K562 (cell line): ENCODE data around the gene GIGYF1. TPM values are rescaled to one million over a fixed set of nuclear protein-coding genes. Genes with fewer than 3 reads are reported as not detected.

Experiments used
- AFF1 ChIP-seq, 2 experiments: fragments of 450-650 bp; IDR thresholded peaks; 2 replicates each; pipeline ENCODE4 v1.6.1; 2018; ENCODE audit warnings: mild to moderate bottlenecking in 2 of 2, low read depth in 1 of 2; ENCODE audit not compliant: partially characterized antibody in 2 of 2
- ATF1 ChIP-seq, 2 experiments: fragments of 450-650 bp in 1 of 2; IDR thresholded peaks; 2 replicates each; pipeline ENCODE4 v1.6.1; 2016; ENCODE audit warnings: missing compliant biosample characterization in 1 of 2, missing genetic modification characterization in 1 of 2
- BDP1 ChIP-seq: IDR thresholded peaks from 3 replicates; pipeline ENCODE4 v1.6.1; 2011; ENCODE audit not compliant: insufficient read length, insufficient read depth
- BHLHE40 ChIP-seq: IDR thresholded peaks from 2 replicates; pipeline ENCODE4 v1.6.1; 2011; ENCODE audit warnings: low read length, improper control_type of control experiment
- FOXJ2 ChIP-seq: fragments of 200-800 bp; sonication (Bioruptor generic); IDR thresholded peaks from 2 replicates; pipeline ENCODE4 v1.6.1; 2016; ENCODE audit warnings: missing genetic modification characterization, missing compliant biosample characterization
- GABPB2 ChIP-seq: fragments of 250-450 bp; sonication (Bioruptor Pico); conservative IDR thresholded peaks from 2 replicates; pipeline ENCODE4 v1.5.1; 2021; ENCODE audit warnings: mild to moderate bottlenecking
- GTF2E2 ChIP-seq: fragments of 200-800 bp; sonication (Bioruptor generic); IDR thresholded peaks from 2 replicates; pipeline ENCODE4 v1.6.1; 2016; ENCODE audit warnings: missing genetic modification characterization, missing compliant biosample characterization
- ID3 ChIP-seq, 2 experiments: fragments of 250-450 bp in 1 of 2; fragments of 450-650 bp in 1 of 2; sonication (Bioruptor Pico) in 1 of 2; IDR thresholded peaks; 2 replicates each; pipeline versions ENCODE4 v1.6.1 to v1.8.0; 2016 to 2021; ENCODE audit warnings: mild to moderate bottlenecking in 2 of 2, moderate library complexity in 2 of 2, missing compliant biosample characterization in 1 of 2, missing genetic modification characterization in 1 of 2
- MAFG ChIP-seq: fragments of 450-650 bp; conservative IDR thresholded peaks from 2 replicates; pipeline ENCODE4 v1.6.1; 2016; ENCODE audit warnings: missing genetic modification characterization, missing compliant biosample characterization
- MCM5 ChIP-seq: fragments of 450-650 bp; IDR thresholded peaks from 2 replicates; pipeline ENCODE4 v1.6.1; 2016; ENCODE audit warnings: low read depth
- MECOM ChIP-seq: fragments of 250-450 bp; sonication (Bioruptor Pico); IDR thresholded peaks from 2 replicates; pipeline ENCODE4 v1.8.0; 2022; ENCODE audit warnings: inconsistent platforms
- NR2C2 ChIP-seq, 2 experiments: fragments of 200-800 bp in 1 of 2; sonication (Bioruptor generic) in 1 of 2; sonication (generic) in 1 of 2; formaldehyde crosslinking in 1 of 2; IDR thresholded peaks; 2 replicates each; pipeline versions ENCODE4 v1.6.1 to v1.8.0; 2016 to 2022; ENCODE audit warnings: mild to moderate bottlenecking in 1 of 2, missing compliant biosample characterization in 1 of 2, missing genetic modification characterization in 1 of 2, missing genetic modification reagents in 1 of 2
- PHB ChIP-seq: fragments of 250-450 bp; sonication (Bioruptor Pico); IDR thresholded peaks from 2 replicates; pipeline ENCODE4 v1.5.0; 2021
- POLR2H ChIP-seq: IDR thresholded peaks from 2 replicates; pipeline ENCODE4 v1.6.1; 2016; ENCODE audit warnings: missing genetic modification characterization, low read depth, mild to moderate bottlenecking, control low read depth, missing compliant biosample characterization, moderate library complexity
- SRSF7 ChIP-seq: fragments of 200-400 bp; formaldehyde crosslinking; optimal IDR thresholded peaks from 2 replicates; pipeline ENCODE3; 2017; ENCODE audit warnings: mild to moderate bottlenecking, low read depth, low read length
- THAP7 ChIP-seq: fragments of 250-450 bp; sonication (Bioruptor Pico); IDR thresholded peaks from 2 replicates; pipeline ENCODE4 v1.5.0; 2021
- TRIM28 ChIP-seq: fragments of 450-650 bp; IDR thresholded peaks from 2 replicates; pipeline ENCODE4 v1.6.1; 2017
- ZKSCAN1 ChIP-seq: fragments of 150-350 bp; IDR thresholded peaks from 2 replicates; pipeline ENCODE4 v1.6.1; 2016; ENCODE audit warnings: low read depth, low read length
- ZKSCAN8 ChIP-seq: fragments of 200-800 bp; sonication (Bioruptor generic); IDR thresholded peaks from 2 replicates; pipeline ENCODE4 v1.6.1; 2016; ENCODE audit warnings: missing genetic modification characterization, missing compliant biosample characterization
- ZNF217 ChIP-seq: sonication (generic); formaldehyde crosslinking; IDR thresholded peaks from 2 replicates; pipeline ENCODE4 v1.8.0; 2022; ENCODE audit warnings: mild to moderate bottlenecking, missing genetic modification reagents
- ZNF232 ChIP-seq: sonication (generic); formaldehyde crosslinking; IDR thresholded peaks from 2 replicates; pipeline ENCODE4 v1.8.0; 2022; ENCODE audit warnings: mild to moderate bottlenecking, missing genetic modification reagents
- polyA plus RNA-seq, 8 experiments: library from polyadenylated mRNA; depleted of rRNA in 4 of 8; stranded (reverse) in 5 of 8; unstranded in 3 of 8; fragments of >200 nt; fragmentation: Nextera tagmentation in 2 of 8; fragmentation: Illumina TruSeq in 1 of 8; extraction: Ambion mirVana in 2 of 8; extraction: Trizol in 1 of 8; gene quantifications; 2 replicates each; pipeline versions ENCODE4 v1.2.1 to v1.2.3, GENCODE V29; 2011 to 2014; ENCODE audit warnings: inconsistent platforms in 1 of 8, missing spikeins in 1 of 8
- total RNA-seq, 7 experiments: library from RNA; depleted of rRNA in 6 of 7; stranded (reverse); fragments of >200 nt in 6 of 7; fragmentation: Illumina TruSeq in 2 of 7; extraction: Trizol in 2 of 7; gene quantifications; 2 replicates each; pipeline versions ENCODE4 v1.2.1 to v1.2.3, GENCODE V29; 2011 to 2021; ENCODE audit warnings: low replicate concordance in 1 of 7

The GIGYF1 gene
- total and polyA plus RNA-seq, 9 of the 15 experiments (the other 6 are each of a cell fraction or from before 2014, with no cell fraction given): 0.56 to 76.2 (median 16.8) TPM

GRCh38 chr7:100705753-100706671, 12.0 kb upstream of the GIGYF1 start, which contains the start of gene POP7 (continued):
- no peak for TF ChIP-seq AFF1 (IDR thresholded peaks at IDR 0.05; ENCODE audit: low read depth in 1 of 2, partially characterized antibody in 2 of 2)
- TF ChIP-seq NR2C2 (CRISPR knock-in tag; IDR thresholded peaks at IDR 0.05): peak; percentile 36; the same call in 1 of the 2 replicates
- TF ChIP-seq NR2C2 (tag; IDR thresholded peaks at IDR 0.05): peak; percentile 43; the same call in 1 of the 2 replicates
- TF ChIP-seq ID3 (CRISPR knock-in tag; IDR thresholded peaks at IDR 0.05): no peak
- no peak for TF ChIP-seq ID3 (tag; IDR thresholded peaks at IDR 0.05)
- TF ChIP-seq ATF1 (CRISPR knock-in tag; IDR thresholded peaks at IDR 0.05): peak; percentile 72
- peak; percentile 93 for TF ChIP-seq ATF1 (tag; IDR thresholded peaks at IDR 0.05)
- TF ChIP-seq MECOM: no peak
- no peak for TF ChIP-seq ZKSCAN1
- TF ChIP-seq ZNF217 (CRISPR knock-in tag): no peak
- no peak for TF ChIP-seq MCM5
- TF ChIP-seq FOXJ2 (tag): no peak; the same call in 1 of the 2 replicates
- no peak for TF ChIP-seq SRSF7
- peak; percentile 74; the same call in 1 of the 2 replicates for TF ChIP-seq GTF2E2 (tag)
- TF ChIP-seq BDP1: no peak
- TF ChIP-seq THAP7 (CRISPR knock-in tag): no peak
- TF ChIP-seq ZKSCAN8 (CRISPR knock-in tag): no peak
- no peak for TF ChIP-seq ZNF232 (CRISPR knock-in tag)
- TF ChIP-seq PHB (CRISPR knock-in tag): no peak
- TF ChIP-seq MAFG (tag): no peak
- TF ChIP-seq TRIM28: peak; percentile 68; the same call in 1 of the 2 replicates
- peak; percentile 87 for TF ChIP-seq BHLHE40
- no peak; the same call in none of the 2 replicates for TF ChIP-seq POLR2H (tag)
- no peak; the same call in 1 of the 2 replicates for TF ChIP-seq GABPB2 (CRISPR knock-in tag)
